H7 (cell line): ENCODE data around the gene LITAF. TPM values are rescaled to one million over a fixed set of nuclear protein-coding genes. Genes with fewer than 3 reads are reported as not detected.
"Not testable (repeated sequence)": the region's sequence is repeated elsewhere in the genome, so short reads cannot be mapped to it uniquely, and the experiment has no call there.

Source experiments
- DNase-seq: peaks from one replicate; pipeline ENCODE4 v3.0.0; 2012
- H3K27me3 ChIP-seq: 2 replicates; pipeline ENCODE4 v1.6.0; 2011; ENCODE audit warnings: mild to moderate bottlenecking, low read length; ENCODE audit not compliant: control insufficient read depth, insufficient read depth
- H3K36me3 ChIP-seq: replicated peaks from 2 replicates; pipeline ENCODE4 v1.5.1; 2011; ENCODE audit warnings: low read length; ENCODE audit not compliant: control insufficient read depth, insufficient read depth
- H3K4me3 ChIP-seq: 2 replicates; pipeline ENCODE4 v1.5.1; 2011; ENCODE audit warnings: low read depth, mild to moderate bottlenecking, control low read depth, low read length, moderate library complexity; ENCODE audit not compliant: insufficient read depth
- total RNA-seq: library from RNA; depleted of rRNA; stranded (reverse); fragments of >200 nt; shearing (Covaris generic); gene quantifications from 2 replicates; pipeline ENCODE4 v1.2.3, GENCODE V29; 2014

The LITAF gene
- total RNA-seq, 1 experiment from 2014 or later = 71.8 TPM

- no peaks in the 10 kb centered on the region for H3K36me3 ChIP-seq
- no peak for DNase-seq
- H3K27me3 ChIP-seq = peaks cover 4% of the 10 kb centered on the region; the same call in 1 of the 2 replicates
- H3K4me3 ChIP-seq = no peak overlapping the region
Observed at GRCh38 chr16:11581678-11582077, 5.0 kb downstream of the LITAF start.

GRCh38 chr16:11580451-11581086, 6.2 kb downstream of the LITAF start:
- DNase-seq = no peak
- Histone ChIP-seq H3K27me3 (peaks cover under 1% of the 10 kb centered on the region; the same call in 1 of the 2 replicates), H3K36me3 (no peaks in the 10 kb centered on the region), H3K4me3 (no peak overlapping the region)

GRCh38 chr16:11577290-11577660, 9.4 kb downstream of the LITAF start:
- not testable (repeated sequence) for H3K4me3 ChIP-seq, DNase-seq, H3K36me3 ChIP-seq, H3K27me3 ChIP-seq

GRCh38 chr16:11576427-11577289, 10.1 kb downstream of the LITAF start:
- DNase-seq = no peak
- no peaks in the 10 kb centered on the region for H3K27me3 ChIP-seq
- H3K4me3 ChIP-seq = no peak overlapping the region
- no peaks in the 10 kb centered on the region; the same call in 1 of the 2 replicates for H3K36me3 ChIP-seq

GRCh38 chr16:11575223-11575589, 11.5 kb downstream of the LITAF start:
- no peak for DNase-seq
- no peaks in the 10 kb centered on the region for H3K27me3 ChIP-seq

GRCh38 chr16:11572301-11572995, 14.3 kb downstream of the LITAF start:
- no peaks in the 10 kb centered on the region for H3K27me3 ChIP-seq
- no peaks in the 10 kb centered on the region; the same call in 1 of the 2 replicates for H3K36me3 ChIP-seq
- no peak for DNase-seq
- no peak overlapping the region for H3K4me3 ChIP-seq

More at GRCh38 chr16:11575223-11575589, 11.5 kb downstream of the LITAF start:
- no peaks in the 10 kb centered on the region; the same call in 1 of the 2 replicates for H3K36me3 ChIP-seq
- H3K4me3 ChIP-seq = no peak overlapping the region

- Histone ChIP-seq H3K4me3 (no peak overlapping the region), H3K27me3 (no peaks in the 10 kb centered on the region), H3K36me3 (no peaks in the 10 kb centered on the region; the same call in 1 of the 2 replicates)
- DNase-seq = no peak
Observed at GRCh38 chr16:11571549-11571948, 15.2 kb downstream of the LITAF start.

- Histone ChIP-seq H3K4me3 (no peak overlapping the region), H3K27me3 (no peaks in the 10 kb centered on the region), H3K36me3 (no peaks in the 10 kb centered on the region; the same call in none of the 2 replicates)
- DNase-seq = no peak
Observed at GRCh38 chr16:11570806-11571205, 15.9 kb downstream of the LITAF start.

- Histone ChIP-seq H3K27me3 (no peaks in the 10 kb centered on the region), H3K36me3 (no peaks in the 10 kb centered on the region; the same call in none of the 2 replicates), H3K4me3 (no peak overlapping the region)
- DNase-seq = no peak
Observed at GRCh38 chr16:11570258-11570657, 16.5 kb downstream of the LITAF start.

GRCh38 chr16:11566398-11566797, 20.3 kb downstream of the LITAF start:
- Histone ChIP-seq H3K4me3 (no peak overlapping the region), H3K36me3 (no peaks in the 10 kb centered on the region; the same call in 1 of the 2 replicates), H3K27me3 (no peaks in the 10 kb centered on the region)
- DNase-seq = no peak

- Histone ChIP-seq H3K36me3 (no peaks in the 10 kb centered on the region; the same call in none of the 2 replicates), H3K4me3 (no peak overlapping the region), H3K27me3 (no peaks in the 10 kb centered on the region)
- no peak for DNase-seq
Observed at GRCh38 chr16:11565665-11566064, 21.1 kb downstream of the LITAF start.

- Histone ChIP-seq H3K36me3 (no peaks in the 10 kb centered on the region; the same call in none of the 2 replicates), H3K27me3 (no peaks in the 10 kb centered on the region), H3K4me3 (no peak overlapping the region)
- no peak for DNase-seq
Observed at GRCh38 chr16:11564046-11564926, 22.4 kb downstream of the LITAF start.

- no peak overlapping the region for H3K4me3 ChIP-seq
- no peaks in the 10 kb centered on the region; the same call in none of the 2 replicates for H3K36me3 ChIP-seq
- no peak for DNase-seq
- no peaks in the 10 kb centered on the region for H3K27me3 ChIP-seq
Observed at GRCh38 chr16:11563493-11564040, 23.2 kb downstream of the LITAF start.
